Natural killer cell (primary cell): ENCODE measurements around the gene KCNAB2. TPM values are rescaled to one million over a fixed set of nuclear protein-coding genes. Genes with fewer than 3 reads are reported as not detected.

ENCODE experiments used
- ATAC-seq, 3 donors: fragments of 150-1000 bp in 2 of 3; fragments of 200-7000 bp in 1 of 3; cut with Tn5 transposase; 1 replicate in 1 of 3; 2 replicates in 2 of 3; pipeline ENCODE4 v1.10.0; 2021; ENCODE audit warnings: mild to moderate bottlenecking in 2 of 3, moderate library complexity in 2 of 3
- DNase-seq, 2 donors: peaks; one replicate each; pipeline versions ENCODE4 v3.0.0 to v3.0.0-alpha.2; 2013 to 2021; ENCODE audit warnings: mixed read lengths in 1 of 2
- H3K27ac ChIP-seq: one replicate; pipeline ENCODE4 v1.5.1; 2013; ENCODE audit warnings: mild to moderate bottlenecking, low read length
- H3K27me3 ChIP-seq: one replicate; pipeline ENCODE4 v1.6.1; 2013; ENCODE audit warnings: low read length; ENCODE audit not compliant: control insufficient read depth, insufficient read depth
- H3K36me3 ChIP-seq: one replicate; pipeline ENCODE4 v1.6.1; 2013; ENCODE audit warnings: low read length; ENCODE audit not compliant: control insufficient read depth, insufficient read depth
- H3K4me1 ChIP-seq: one replicate; pipeline ENCODE4 v1.6.1; 2013; ENCODE audit warnings: low read length; ENCODE audit not compliant: control insufficient read depth, insufficient read depth
- H3K4me3 ChIP-seq: one replicate; pipeline ENCODE4 v1.5.1; 2013; ENCODE audit warnings: low read length
- H3K9me3 ChIP-seq: one replicate; pipeline ENCODE4 v1.6.1; 2013; ENCODE audit warnings: low read length; ENCODE audit not compliant: control insufficient read depth, insufficient read depth
- H3K27ac Mint-ChIP-seq, 2 donors: one replicate each; pipeline ENCODE4 v1.8.0; 2022; ENCODE audit warnings: mild to moderate bottlenecking in 2 of 2, mixed read lengths in 2 of 2, moderate library complexity in 1 of 2
- H3K27me3 Mint-ChIP-seq, 2 donors: one replicate each; pipeline ENCODE4 v1.8.0; 2022; ENCODE audit warnings: low read depth in 2 of 2, mixed read lengths in 2 of 2
- H3K36me3 Mint-ChIP-seq: one replicate; pipeline ENCODE4 v1.8.0; 2022; ENCODE audit warnings: mixed read lengths
- H3K4me1 Mint-ChIP-seq, 2 donors: one replicate each; pipeline ENCODE4 v1.8.0; 2022; ENCODE audit warnings: mixed read lengths in 2 of 2
- H3K4me3 Mint-ChIP-seq: one replicate; pipeline ENCODE4 v1.8.0; 2022; ENCODE audit warnings: mild to moderate bottlenecking, moderate library complexity, mixed read lengths
- H3K9me3 Mint-ChIP-seq, 2 donors: one replicate each; pipeline ENCODE4 v1.8.0; 2022; ENCODE audit warnings: mixed read lengths in 2 of 2
- WGBS: methylation state at CpG from one replicate; pipeline ENCODE4 v1.1.7; 2013; ENCODE audit warnings: missing lambda C conversion rate; ENCODE audit not compliant: insufficient coverage; 5-methylcytosine and 5-hydroxymethylcytosine counted together
- intact Hi-C: fragments of 100-400 bp; cut with micrococcal nuclease; formaldehyde crosslinking; loops from one replicate; pipeline ENCODE4 v1.14.2; 2022
- total RNA-seq, 4 donors: library from RNA; stranded (reverse); fragments of 120-200 nt in 1 of 4; gene quantifications; one replicate each; pipeline versions ENCODE4 v1.2.3 to v1.2.4, GENCODE V29; 2013 to 2022
- TF ChIP-seq, protein P1 (sequence below): fragments of 200-600 bp; IDR thresholded peaks from one replicate; pipeline ENCODE4 v1.8.0; 2022; ENCODE audit warnings: antibody characterized with exemption

Gene KCNAB2
- total RNA-seq, 3 donors from 2014 or later (not counting 1 experiment from before 2014, with no cell fraction given) = 387 to 749 (median 430) TPM

DNA sequence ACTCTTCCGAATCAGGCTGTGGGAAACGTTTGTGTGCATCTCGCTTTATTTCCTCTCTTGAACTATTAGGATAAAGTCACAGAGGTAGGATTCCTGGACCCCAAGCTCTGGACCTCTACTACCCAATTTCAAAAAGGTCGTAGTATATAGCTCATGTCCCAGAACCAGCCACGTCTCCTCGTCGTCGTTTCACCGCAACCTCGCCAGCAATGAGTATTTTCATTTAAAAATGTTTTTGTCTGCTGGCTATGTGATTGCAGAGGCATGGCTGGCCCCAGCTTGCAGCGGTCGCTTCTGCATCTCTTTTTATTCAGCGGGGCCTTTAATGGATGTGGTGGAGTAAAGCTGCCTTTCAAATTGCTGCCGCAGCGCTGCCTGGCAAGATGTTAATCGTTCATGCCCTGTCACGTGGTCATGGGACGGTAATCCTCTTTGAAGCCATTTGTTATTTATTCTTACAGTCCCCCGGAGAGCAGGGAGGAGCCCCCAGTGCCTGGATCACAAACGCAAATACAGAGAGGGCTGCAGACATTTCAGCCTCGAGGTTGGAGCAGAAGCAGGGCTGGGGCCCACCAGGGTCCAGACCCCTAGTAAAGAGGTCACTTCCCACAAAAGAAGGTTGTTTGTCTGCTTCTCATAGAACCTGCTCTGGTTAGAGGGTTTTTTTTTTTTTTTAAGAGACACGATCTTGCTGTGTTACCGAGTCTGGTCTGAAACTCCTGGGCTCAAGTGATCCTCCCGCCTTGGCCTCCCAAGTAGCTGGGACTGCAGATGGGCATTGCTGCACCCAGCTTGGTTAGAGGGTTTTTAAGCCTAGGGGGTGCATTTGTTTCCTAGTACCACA is 41.9 kb upstream of the KCNAB2 start:
- Histone ChIP-seq H3K4me3 (no peak overlapping the region), H3K4me1 (peaks cover 36% of the 10 kb centered on the region), H3K36me3 (peaks cover 2% of the 10 kb centered on the region), H3K9me3 (no peaks in the 10 kb centered on the region), H3K27ac (no peak overlapping the region), H3K27me3 (no peaks in the 10 kb centered on the region)
- Mint-ChIP-seq H3K4me1 (peaks cover 8 to 34% of the 10 kb centered on the region in 2 donors), H3K27ac (peak overlapping the region; percentile 26 to 86), H3K9me3 (no peaks in the 10 kb centered on the region), H3K4me3 (no peak overlapping the region), H3K36me3 (no peaks in the 10 kb centered on the region), H3K27me3 (no peaks in the 10 kb centered on the region)
- WGBS = 89% methylated on average over 24 of the region's 24 CpGs
- intact Hi-C loops = no loop called here
- no peak for DNase-seq
- ATAC-seq = no peak
- TF ChIP-seq, protein P1, sequence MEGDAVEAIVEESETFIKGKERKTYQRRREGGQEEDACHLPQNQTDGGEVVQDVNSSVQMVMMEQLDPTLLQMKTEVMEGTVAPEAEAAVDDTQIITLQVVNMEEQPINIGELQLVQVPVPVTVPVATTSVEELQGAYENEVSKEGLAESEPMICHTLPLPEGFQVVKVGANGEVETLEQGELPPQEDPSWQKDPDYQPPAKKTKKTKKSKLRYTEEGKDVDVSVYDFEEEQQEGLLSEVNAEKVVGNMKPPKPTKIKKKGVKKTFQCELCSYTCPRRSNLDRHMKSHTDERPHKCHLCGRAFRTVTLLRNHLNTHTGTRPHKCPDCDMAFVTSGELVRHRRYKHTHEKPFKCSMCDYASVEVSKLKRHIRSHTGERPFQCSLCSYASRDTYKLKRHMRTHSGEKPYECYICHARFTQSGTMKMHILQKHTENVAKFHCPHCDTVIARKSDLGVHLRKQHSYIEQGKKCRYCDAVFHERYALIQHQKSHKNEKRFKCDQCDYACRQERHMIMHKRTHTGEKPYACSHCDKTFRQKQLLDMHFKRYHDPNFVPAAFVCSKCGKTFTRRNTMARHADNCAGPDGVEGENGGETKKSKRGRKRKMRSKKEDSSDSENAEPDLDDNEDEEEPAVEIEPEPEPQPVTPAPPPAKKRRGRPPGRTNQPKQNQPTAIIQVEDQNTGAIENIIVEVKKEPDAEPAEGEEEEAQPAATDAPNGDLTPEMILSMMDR = no peak

- Histone ChIP-seq H3K4me1 (peaks cover 36% of the 10 kb centered on the region), H3K36me3 (no peaks in the 10 kb centered on the region), H3K27ac (no peak overlapping the region), H3K27me3 (no peaks in the 10 kb centered on the region), H3K9me3 (no peaks in the 10 kb centered on the region), H3K4me3 (no peak overlapping the region)
- no peak for DNase-seq
- no peaks in the 10 kb centered on the region for H3K9me3 Mint-ChIP-seq
- H3K36me3 Mint-ChIP-seq = no peaks in the 10 kb centered on the region
- WGBS = 97% methylated on average over 9 of the region's 11 CpGs
- intact Hi-C loops = no loop called here
- peak overlapping the region in 1 of 2 donors; percentile 86 for H3K27ac Mint-ChIP-seq
- ATAC-seq = peak in 1 of 3 donors; percentile 11
- peaks cover 8 to 39% of the 10 kb centered on the region in 2 donors for H3K4me1 Mint-ChIP-seq
- no peak overlapping the region for H3K4me3 Mint-ChIP-seq
- no peaks in the 10 kb centered on the region for H3K27me3 Mint-ChIP-seq
- TF ChIP-seq, protein P1 = no peak
These were observed 41.1 kb upstream of the KCNAB2 start for GRCh38 chr1:6004412-6005123.

DNA sequence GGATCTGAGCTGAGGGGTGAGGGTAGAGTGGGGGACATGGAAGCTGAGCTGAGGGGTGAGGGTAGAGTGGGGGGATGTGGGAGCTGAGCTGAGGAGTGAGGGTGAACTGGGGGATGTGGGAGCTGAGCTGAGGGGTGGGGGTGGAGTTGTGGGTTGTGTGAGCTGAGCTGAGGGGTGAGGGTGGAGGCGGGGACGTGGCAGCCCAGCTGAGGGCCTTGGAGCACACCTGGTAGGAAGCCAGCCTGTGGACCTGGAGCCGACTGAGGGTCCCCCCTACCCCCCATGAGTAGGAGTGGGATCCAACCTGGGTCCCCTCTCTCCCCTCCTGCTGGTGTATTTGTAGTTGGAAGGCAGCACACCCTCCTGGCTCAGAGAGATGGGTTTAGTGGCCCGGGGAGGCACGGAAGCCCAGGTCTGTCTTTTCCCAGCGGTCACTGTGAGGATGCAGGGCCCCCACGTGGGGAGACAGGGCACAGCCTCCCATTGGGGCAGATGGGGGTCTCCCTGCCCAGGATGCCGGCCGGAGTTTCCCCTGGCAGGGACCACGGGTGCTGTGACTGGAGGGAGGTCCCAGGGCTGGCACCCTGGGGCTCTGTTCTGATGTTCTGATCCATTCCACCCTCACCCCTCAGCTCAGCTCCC is 40.3 kb upstream of the KCNAB2 start:
- Mint-ChIP-seq H3K4me3 (no peak overlapping the region), H3K27me3 (no peaks in the 10 kb centered on the region), H3K36me3 (no peaks in the 10 kb centered on the region), H3K9me3 (no peaks in the 10 kb centered on the region), H3K4me1 (peaks cover 8 to 37% of the 10 kb centered on the region in 2 donors), H3K27ac (peak overlapping the region in 1 of 2 donors; percentile 86)
- intact Hi-C loops = no loop called here
- 94% methylated on average over 7 of the region's 10 CpGs for WGBS
- no peak for DNase-seq
- H3K9me3 ChIP-seq = no peaks in the 10 kb centered on the region
- H3K4me1 ChIP-seq = peaks cover 38% of the 10 kb centered on the region
- ATAC-seq = peak in 1 of 3 donors; percentile 68
- no peaks in the 10 kb centered on the region for H3K36me3 ChIP-seq
- no peak overlapping the region for H3K4me3 ChIP-seq
- no peak overlapping the region for H3K27ac ChIP-seq
- no peaks in the 10 kb centered on the region for H3K27me3 ChIP-seq
- TF ChIP-seq, protein P1 = no peak
